Omental fat pad (tissue), 4 donors: Measurements from ENCODE around the gene TMEM247. TPM values are rescaled to one million over a fixed set of nuclear protein-coding genes. Genes with fewer than 3 reads are reported as not detected.

Source experiments
- ATAC-seq: fragments of 150-250 bp; one replicate; pipeline ENCODE4 v1.9.1; 2016; ENCODE audit warnings: mild to moderate bottlenecking, moderate library complexity; ENCODE audit not compliant: low FRiP score
- DNase-seq: peaks from one replicate; pipeline ENCODE4 v3.0.0-alpha.2; 2019; ENCODE audit warnings: low spot score
- CTCF ChIP-seq, 3 donors: fragments of 450-650 bp; IDR thresholded peaks; one replicate each; pipeline ENCODE4 v1.5.1; 2016 to 2017; ENCODE audit warnings: antibody characterized with exemption in 3 of 3, mild to moderate bottlenecking in 3 of 3, moderate library complexity in 2 of 3
- total RNA-seq, 4 donors: library from RNA; depleted of rRNA; stranded (reverse); fragments of >200 nt; gene quantifications; one replicate each; pipeline ENCODE4 v1.1.0, GENCODE V29; 2016

The TMEM247 gene
- total RNA-seq, 4 donors from 2014 or later, result not detected

- no peak for TF ChIP-seq CTCF (IDR thresholded peaks at IDR 0.05)
- no peak for ATAC-seq
- DNase-seq, result no peak
Measured at GRCh38 chr2:46446871-46447568, 32.3 kb upstream of the TMEM247 start.

- DNase-seq (no peak), ATAC-seq (no peak)
- TF ChIP-seq CTCF (IDR thresholded peaks at IDR 0.05), result no peak
Measured at GRCh38 chr2:46447649-46448048, 31.7 kb upstream of the TMEM247 start.

GRCh38 chr2:46448111-46448510 is 31.3 kb upstream of the TMEM247 start:
- ATAC-seq (no peak), DNase-seq (no peak)
- no peak for TF ChIP-seq CTCF (IDR thresholded peaks at IDR 0.05)

- no peak for TF ChIP-seq CTCF (IDR thresholded peaks at IDR 0.05)
- ATAC-seq (no peak), DNase-seq (no peak)
Measured at GRCh38 chr2:46448641-46449040, 30.7 kb upstream of the TMEM247 start.

- DNase-seq (no peak), ATAC-seq (no peak)
- no peak for TF ChIP-seq CTCF (IDR thresholded peaks at IDR 0.05)
Measured at GRCh38 chr2:46449700-46450099, 29.7 kb upstream of the TMEM247 start.

- no peak for DNase-seq
- ATAC-seq, result no peak
- TF ChIP-seq CTCF (IDR thresholded peaks at IDR 0.05), result no peak
Measured at GRCh38 chr2:46451131-46451711, 28.1 kb upstream of the TMEM247 start.

GRCh38 chr2:46456789-46457188 is 22.6 kb upstream of the TMEM247 start:
- no peak for TF ChIP-seq CTCF (IDR thresholded peaks at IDR 0.05)
- DNase-seq (no peak), ATAC-seq (no peak)
